Measurements from ENCODE around the gene GNAO1.

GRCh38 chr16:56303066-56303715, 111.9 kb downstream of the GNAO1 start:
- TF ChIP-seq EZH2 (IDR thresholded peaks at IDR 0.05; ENCODE audit: insufficient read depth, poor library complexity, severe bottlenecking), result no peak
- TF ChIP-seq EZH2phosphoT487 (IDR thresholded peaks at IDR 0.05; ENCODE audit: insufficient read depth, low read depth), result no peak
